AG04450 (cell line): Measurements from ENCODE around the gene KCNH4. TPM values are rescaled to one million over a fixed set of nuclear protein-coding genes. Genes with fewer than 3 reads are reported as not detected.

Experiments
- CTCF ChIA-PET: fragments of 300-600, 350-600 bp; formaldehyde crosslinking; extraction: SDS; loops from one replicate; lab custom pipeline; 2022; ENCODE audit warnings: antibody characterized with exemption, inconsistent platforms; lab: Charles Lee
- POLR2A ChIA-PET: fragments of 350-600 bp; formaldehyde crosslinking; extraction: SDS; loops from one replicate; lab custom pipeline; 2021; ENCODE audit warnings: antibody characterized with exemption, inconsistent platforms; lab: Yijun Ruan, JAX
- DNase-seq: peaks from one replicate; pipeline ENCODE4 v3.0.0-alpha.2; 2011; ENCODE audit warnings: low read depth, low spot score
- H3K27ac ChIP-seq: one replicate; pipeline ENCODE4 v1.5.1; 2012; ENCODE audit warnings: low read depth, low read length, control low read depth
- H3K27me3 ChIP-seq: one replicate; pipeline ENCODE4 v1.6.0; 2012; ENCODE audit warnings: low read length; ENCODE audit not compliant: control insufficient read depth, insufficient read depth
- H3K4me3 ChIP-seq: 2 replicates; pipeline ENCODE4 v1.5.1; 2011; ENCODE audit warnings: mild to moderate bottlenecking, low read depth, low read length, control low read depth
- H3K9me3 ChIP-seq: 2 replicates; pipeline ENCODE4 v1.5.1; 2012; ENCODE audit warnings: low read length; ENCODE audit not compliant: control insufficient read depth, insufficient read depth
- CTCF ChIP-seq: IDR thresholded peaks from 2 replicates; pipeline ENCODE4 v1.5.1; 2011; ENCODE audit warnings: low read depth, low read length, control low read depth, inconsistent platforms
- polyA plus RNA-seq: library from polyadenylated mRNA; depleted of rRNA; stranded (reverse); fragments of >200 nt; gene quantifications from 2 replicates; pipeline ENCODE4 v1.2.3, GENCODE V29; 2011

KCNH4 gene
- polyA plus RNA-seq, 1 experiment = 0.01 TPM

- H3K4me3 ChIP-seq = no peak overlapping the region
- no peak for TF ChIP-seq CTCF
- H3K27me3 ChIP-seq = no peaks in the 10 kb centered on the region
- H3K9me3 ChIP-seq = no peaks in the 10 kb centered on the region; the same call in 1 of the 2 replicates
- peak overlapping the region; percentile 11 for H3K27ac ChIP-seq
- no peak for DNase-seq
- CTCF ChIA-PET = interaction anchor here (0.6 to 2.2 kb wide), 5 partner anchors 22 to 150 kb away, joined by 3 to 8 read pairs (median 4); no protein-coding TSS in a partner anchor
- POLR2A ChIA-PET = interaction anchor here (1.9 kb wide), 1 partner anchor 96 kb away, joined by 6 read pairs; the partner anchor contains the start of gene DNAJC7
These were observed 67.5 kb downstream of the KCNH4 start for GRCh38 chr17:42113293-42114069.

GRCh38 chr17:42112552-42113176 is 68.3 kb downstream of the KCNH4 start, which contains the start of gene DHX58:
TSS of gene DHX58 (minus strand) at chr17:42112714. CDS start at chr17:42111892, 822 bp downstream.
- Histone ChIP-seq H3K27me3 (no peaks in the 10 kb centered on the region), H3K9me3 (no peaks in the 10 kb centered on the region; the same call in 1 of the 2 replicates), H3K4me3 (peak within 1 kb of the TSS; percentile 48), H3K27ac (peak within 1 kb of the TSS; percentile 47)
- TF ChIP-seq CTCF = no peak
- CTCF ChIA-PET = interaction anchor here (0.5 to 2.2 kb wide), 9 partner anchors 11 to 218 kb away, joined by 3 to 8 read pairs (median 3); no protein-coding TSS in a partner anchor
- DNase-seq = peak; percentile 53
- POLR2A ChIA-PET = interaction anchor here (0.5 to 1.9 kb wide), 7 partner anchors 70 to 281 kb away, joined by 3 to 17 read pairs (median 3); partner anchors contain the start of genes CNP and DNAJC7

GRCh38 chr17:42111871-42112551 is 68.9 kb downstream of the KCNH4 start:
- H3K9me3 ChIP-seq = no peaks in the 10 kb centered on the region; the same call in 1 of the 2 replicates
- ChIA-PET POLR2A (interaction anchor here (0.5 to 1.9 kb wide), 6 partner anchors 67 to 280 kb away, joined by 3 to 17 read pairs (median 3); partner anchors contain the start of genes CNP and DNAJC7), CTCF (interaction anchor here (0.5 to 2.2 kb wide), 8 partner anchors 11 to 218 kb away, joined by 3 to 8 read pairs (median 3); no protein-coding TSS in a partner anchor)
- H3K4me3 ChIP-seq = peak overlapping the region; percentile 48
- peak overlapping the region; percentile 47 for H3K27ac ChIP-seq
- no peak for TF ChIP-seq CTCF
- DNase-seq = no peak
- no peaks in the 10 kb centered on the region for H3K27me3 ChIP-seq

GRCh38 chr17:42111265-42111636 is 69.7 kb downstream of the KCNH4 start:
- POLR2A ChIA-PET = interaction anchor here (0.6 to 1.9 kb wide), 2 partner anchors 144 to 615 kb away, joined by 3 to 17 read pairs; partner anchors contain the start of gene CNP
- Histone ChIP-seq H3K4me3 (no peak overlapping the region), H3K27me3 (no peaks in the 10 kb centered on the region), H3K27ac (no peak overlapping the region), H3K9me3 (no peaks in the 10 kb centered on the region; the same call in 1 of the 2 replicates)
- DNase-seq = no peak
- TF ChIP-seq CTCF = no peak
- CTCF ChIA-PET = interaction anchor here (1.1 to 1.4 kb wide), 2 partner anchors 71 to 86 kb away, joined by 3 to 4 read pairs; no protein-coding TSS in a partner anchor
